Choroid plexus epithelial cell (primary cell): ENCODE measurements around the gene USP20.

Experiments used
- DNase-seq: peaks from one replicate; pipeline ENCODE4 v3.0.0-alpha.2; 2010; ENCODE audit warnings: low read depth
- H3K4me3 ChIP-seq: 2 replicates; pipeline ENCODE4 v1.5.1; 2011; ENCODE audit warnings: low read depth, mild to moderate bottlenecking, control low read depth, low read length, moderate library complexity
- TF ChIP-seq, protein P1 (sequence below): conservative IDR thresholded peaks from 2 replicates; pipeline ENCODE4 v1.5.1; 2011; ENCODE audit warnings: low read depth, mild to moderate bottlenecking, control low read depth, inconsistent platforms, low read length, moderate library complexity

USP20 gene

DNA sequence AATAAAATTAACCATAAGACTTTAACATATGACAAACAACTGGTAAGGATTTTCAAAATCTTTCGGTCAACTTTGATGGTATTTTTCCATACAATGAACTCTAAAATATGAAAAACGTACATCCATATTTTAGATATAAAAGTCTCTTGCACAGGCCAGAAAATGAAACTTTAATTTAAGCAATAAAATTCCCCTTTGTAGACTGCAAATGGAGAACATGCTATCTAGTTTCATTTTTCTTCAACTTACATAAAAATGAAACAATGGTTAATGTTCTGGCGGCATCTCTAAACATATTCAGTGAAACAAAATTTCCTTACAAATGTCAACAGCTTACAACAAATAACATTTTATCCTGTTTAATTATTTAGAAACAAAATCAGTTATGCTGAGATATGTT lies 84.0 kb downstream of the USP20 start:
- H3K4me3 ChIP-seq = no peak overlapping the region
- no peak for DNase-seq
- TF ChIP-seq, protein P1, sequence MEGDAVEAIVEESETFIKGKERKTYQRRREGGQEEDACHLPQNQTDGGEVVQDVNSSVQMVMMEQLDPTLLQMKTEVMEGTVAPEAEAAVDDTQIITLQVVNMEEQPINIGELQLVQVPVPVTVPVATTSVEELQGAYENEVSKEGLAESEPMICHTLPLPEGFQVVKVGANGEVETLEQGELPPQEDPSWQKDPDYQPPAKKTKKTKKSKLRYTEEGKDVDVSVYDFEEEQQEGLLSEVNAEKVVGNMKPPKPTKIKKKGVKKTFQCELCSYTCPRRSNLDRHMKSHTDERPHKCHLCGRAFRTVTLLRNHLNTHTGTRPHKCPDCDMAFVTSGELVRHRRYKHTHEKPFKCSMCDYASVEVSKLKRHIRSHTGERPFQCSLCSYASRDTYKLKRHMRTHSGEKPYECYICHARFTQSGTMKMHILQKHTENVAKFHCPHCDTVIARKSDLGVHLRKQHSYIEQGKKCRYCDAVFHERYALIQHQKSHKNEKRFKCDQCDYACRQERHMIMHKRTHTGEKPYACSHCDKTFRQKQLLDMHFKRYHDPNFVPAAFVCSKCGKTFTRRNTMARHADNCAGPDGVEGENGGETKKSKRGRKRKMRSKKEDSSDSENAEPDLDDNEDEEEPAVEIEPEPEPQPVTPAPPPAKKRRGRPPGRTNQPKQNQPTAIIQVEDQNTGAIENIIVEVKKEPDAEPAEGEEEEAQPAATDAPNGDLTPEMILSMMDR = no peak

DNA sequence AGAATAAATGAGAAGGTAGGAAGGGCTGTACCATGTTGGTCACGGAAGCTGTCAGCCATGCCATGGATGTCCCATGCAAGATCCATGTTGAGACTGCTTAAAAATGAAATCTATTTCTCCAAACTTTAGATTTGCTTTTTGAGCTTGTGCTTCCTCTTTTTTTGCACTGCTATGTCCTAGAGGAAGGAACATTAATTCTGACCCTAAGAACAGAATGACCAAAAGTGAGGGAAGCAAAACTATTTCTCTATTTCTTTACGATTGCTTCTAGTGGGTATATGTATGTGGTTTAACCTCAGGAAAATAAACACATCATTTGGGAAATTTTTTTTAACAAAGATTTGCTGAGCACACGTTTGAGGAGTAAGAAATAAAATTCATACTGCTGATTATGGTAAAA lies 84.6 kb downstream of the USP20 start:
- DNase-seq = no peak
- TF ChIP-seq, protein P1 = no peak
- H3K4me3 ChIP-seq = no peak overlapping the region

DNA sequence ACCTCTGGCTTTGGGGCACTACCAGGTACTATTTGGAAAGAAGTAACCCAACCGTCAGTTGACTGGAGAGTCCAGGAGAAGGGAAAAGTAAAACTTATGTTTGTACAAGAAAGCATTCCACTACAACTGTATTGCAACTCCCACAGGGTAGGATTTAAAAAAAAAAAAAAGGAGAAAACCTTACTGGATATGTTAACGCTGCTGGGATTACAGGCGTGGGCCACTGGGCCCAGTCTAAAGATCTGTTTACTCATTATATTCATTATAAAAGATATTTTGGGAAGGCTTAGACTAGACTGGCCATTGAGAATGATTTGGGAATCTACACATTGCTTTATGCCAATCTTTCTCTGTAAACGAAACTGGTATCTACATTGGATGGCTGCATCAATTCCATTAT lies 86.6 kb downstream of the USP20 start:
- DNase-seq = no peak
- H3K4me3 ChIP-seq = no peak overlapping the region
- TF ChIP-seq, protein P1 = no peak

DNA sequence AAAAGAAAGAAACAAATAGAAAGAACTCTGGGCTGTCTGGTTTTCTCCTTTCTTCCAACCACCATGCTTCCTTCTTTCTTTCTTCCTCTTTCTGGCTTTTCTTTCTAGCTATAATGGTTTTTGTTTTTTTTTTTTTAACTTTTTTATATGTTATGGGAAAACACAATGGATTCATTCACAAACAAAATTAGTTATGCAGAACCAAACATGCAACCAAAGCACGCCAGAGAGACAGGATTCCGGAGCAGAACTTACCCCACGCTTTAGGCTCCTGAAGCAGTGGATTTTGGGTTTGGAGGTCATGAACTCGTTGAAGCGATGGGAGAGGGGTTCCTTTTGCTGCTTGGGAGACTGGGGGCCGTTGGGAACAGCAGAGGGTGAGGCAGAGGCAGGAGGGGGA lies 88.3 kb downstream of the USP20 start:
- TF ChIP-seq, protein P1 = no peak
- no peak for DNase-seq
- no peak overlapping the region for H3K4me3 ChIP-seq

DNA sequence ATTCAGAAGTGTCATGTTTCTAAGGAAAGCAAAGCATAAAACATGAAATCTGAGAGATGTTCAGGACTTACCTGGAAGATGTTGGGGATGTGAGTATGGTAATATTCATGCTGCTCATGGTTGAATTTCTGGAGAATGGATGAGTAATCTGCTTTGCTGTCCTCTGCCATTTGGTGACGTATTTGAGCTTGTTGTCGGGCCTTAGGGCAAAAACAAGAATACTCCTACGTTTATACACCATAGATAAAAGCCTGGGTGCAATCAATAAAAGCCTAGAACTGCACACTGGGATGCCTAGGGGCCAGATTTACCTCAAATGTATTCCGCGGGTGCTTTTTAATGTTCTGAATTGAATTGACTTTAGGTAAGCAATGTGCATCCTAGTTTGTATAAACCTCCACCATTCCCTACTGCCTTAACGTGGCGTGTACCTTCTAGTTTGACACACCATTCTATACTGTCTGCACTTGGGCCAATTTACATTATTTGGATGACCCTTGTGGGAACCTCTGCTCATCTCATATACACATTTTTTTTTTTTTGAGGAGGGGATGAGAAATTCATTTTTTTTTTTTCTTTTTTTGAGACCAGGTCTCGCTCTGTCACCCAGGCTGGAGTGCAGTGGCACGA lies 94.4 kb downstream of the USP20 start:
- no peak for DNase-seq
- H3K4me3 ChIP-seq = no peak overlapping the region
- TF ChIP-seq, protein P1 = no peak

DNA sequence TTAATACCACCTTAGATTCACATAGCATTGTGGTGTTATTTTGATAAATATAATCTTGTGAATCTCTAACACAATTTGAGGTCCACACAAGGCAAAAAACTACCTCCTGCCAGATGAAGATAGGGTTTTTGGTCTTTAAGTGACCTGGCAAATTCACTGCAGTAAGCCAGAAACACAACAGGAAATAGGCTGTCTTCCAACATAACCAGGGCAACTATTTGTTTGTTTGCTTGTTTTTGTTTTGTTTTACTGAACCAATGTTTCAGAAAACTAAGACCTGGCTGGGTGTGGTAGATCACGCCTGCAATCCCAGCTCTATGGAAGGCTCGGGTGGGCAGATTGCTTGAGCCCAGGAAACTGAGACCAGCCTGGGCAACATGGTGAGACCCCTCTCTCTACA lies 95.5 kb downstream of the USP20 start:
- DNase-seq = no peak
- no peak overlapping the region for H3K4me3 ChIP-seq
- TF ChIP-seq, protein P1 = no peak
